Fibroblast of skin of scalp (primary cell): Measurements from ENCODE around the gene ANKS3.
"Not testable (repeated sequence)": the region's sequence is repeated elsewhere in the genome, so short reads cannot be mapped to it uniquely, and the experiment has no call there.

Experiments
- DNase-seq: peaks from one replicate; pipeline ENCODE4 v3.0.0-alpha.2; 2013

ANKS3 gene

DNA sequence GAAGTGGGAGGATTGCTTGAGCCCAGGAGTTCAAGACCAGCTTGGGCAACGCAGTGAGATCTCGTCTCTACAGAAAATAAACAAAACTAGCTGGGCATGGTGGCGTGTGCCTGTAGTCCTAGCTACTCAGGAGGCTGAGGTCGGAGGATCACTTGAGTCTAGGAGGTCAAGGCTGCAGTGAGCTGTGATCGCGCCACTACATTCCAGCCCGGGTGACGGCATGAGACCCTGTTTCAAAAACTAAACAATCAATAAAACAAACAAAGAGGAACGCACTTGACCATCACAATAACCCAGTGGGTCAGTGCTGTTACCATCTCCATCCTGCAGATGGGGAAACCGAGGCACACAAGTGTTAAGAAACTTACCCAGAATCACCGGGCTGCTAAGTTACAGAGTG is 19.2 kb upstream of the ANKS3 start:
- no peak for DNase-seq

DNA sequence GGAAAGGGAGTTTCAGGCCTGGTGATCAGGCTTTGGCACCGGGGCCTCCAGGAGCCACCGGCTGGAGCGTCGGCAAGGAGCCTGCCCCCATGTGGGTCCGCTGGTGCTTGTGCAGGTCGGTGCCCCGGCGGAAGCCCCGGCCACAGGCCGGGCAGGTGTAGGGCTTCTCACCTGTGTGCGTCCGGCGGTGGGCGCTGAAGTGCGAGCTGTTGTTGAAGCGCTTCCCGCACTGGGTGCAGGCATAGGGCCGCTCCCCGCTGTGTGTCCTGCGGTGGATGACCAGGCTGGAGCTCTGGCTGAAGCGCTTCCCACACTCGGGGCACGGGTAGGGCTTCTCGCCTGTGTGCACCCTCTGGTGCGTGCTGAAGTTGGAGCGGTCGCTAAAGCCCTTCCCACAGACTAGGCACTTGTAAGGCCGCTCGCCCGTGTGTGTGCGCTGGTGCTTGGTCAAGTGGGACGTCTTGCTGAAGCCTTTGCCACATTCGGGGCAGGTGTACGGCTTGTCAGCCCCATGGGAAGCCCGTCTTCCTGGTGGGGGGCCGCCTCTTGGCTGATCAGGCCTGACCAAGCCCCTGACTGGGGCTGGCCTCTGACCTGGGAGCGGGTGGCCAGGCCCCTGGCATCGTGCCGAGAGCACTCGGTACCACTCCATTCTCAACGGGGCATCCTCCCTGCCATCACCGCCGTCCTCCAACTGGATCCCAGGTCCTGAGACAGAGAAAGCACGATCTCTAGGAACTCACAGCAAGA is 18.5 kb upstream of the ANKS3 start:
- DNase-seq, result no peak

DNA sequence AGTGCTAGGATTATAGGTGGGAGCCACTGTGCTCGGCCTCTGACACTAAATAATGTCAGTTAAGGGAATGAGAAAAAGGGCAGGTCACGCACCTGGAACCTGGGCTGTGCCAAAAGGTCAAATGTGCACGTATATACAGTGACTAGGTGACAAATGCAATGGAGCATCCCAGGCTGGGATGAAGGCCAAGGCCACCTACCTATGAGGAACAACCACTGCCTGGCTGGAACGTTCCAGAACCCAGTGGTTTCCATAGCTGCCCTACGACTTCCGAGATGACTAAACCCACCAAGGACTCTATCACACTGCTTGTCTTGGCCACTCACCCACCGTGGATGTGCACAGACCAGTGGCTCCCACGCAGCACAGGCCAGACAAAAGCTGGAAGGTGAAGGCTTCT is 16.8 kb upstream of the ANKS3 start:
- no peak for DNase-seq

DNA sequence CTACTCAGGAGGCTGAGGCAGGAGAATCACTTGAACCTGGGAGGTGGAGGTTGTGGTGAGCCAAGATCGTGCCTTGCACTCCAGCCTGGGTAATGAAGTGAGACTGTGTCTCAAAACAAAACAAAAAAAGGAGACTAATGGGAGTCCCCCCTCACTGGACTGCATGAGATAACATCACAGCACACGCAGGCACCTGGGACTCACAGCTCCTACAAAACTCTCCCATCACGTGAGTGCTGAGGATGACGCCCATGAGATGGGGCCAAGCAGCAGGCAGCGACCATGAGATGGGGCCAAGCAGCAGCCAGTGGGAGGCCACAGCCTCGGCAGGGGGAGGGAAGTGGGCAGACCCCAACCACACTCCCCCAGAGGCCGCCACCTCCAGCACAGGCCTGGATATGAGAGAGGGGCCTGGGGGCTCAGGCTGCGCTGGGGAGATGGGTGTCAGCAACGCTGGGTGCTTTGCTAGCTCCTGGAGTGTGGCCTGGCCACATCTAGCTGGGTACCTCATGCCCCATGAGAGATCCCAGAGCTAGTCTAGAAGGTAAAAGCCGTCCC is 15.7 kb upstream of the ANKS3 start:
- no peak for DNase-seq

DNA sequence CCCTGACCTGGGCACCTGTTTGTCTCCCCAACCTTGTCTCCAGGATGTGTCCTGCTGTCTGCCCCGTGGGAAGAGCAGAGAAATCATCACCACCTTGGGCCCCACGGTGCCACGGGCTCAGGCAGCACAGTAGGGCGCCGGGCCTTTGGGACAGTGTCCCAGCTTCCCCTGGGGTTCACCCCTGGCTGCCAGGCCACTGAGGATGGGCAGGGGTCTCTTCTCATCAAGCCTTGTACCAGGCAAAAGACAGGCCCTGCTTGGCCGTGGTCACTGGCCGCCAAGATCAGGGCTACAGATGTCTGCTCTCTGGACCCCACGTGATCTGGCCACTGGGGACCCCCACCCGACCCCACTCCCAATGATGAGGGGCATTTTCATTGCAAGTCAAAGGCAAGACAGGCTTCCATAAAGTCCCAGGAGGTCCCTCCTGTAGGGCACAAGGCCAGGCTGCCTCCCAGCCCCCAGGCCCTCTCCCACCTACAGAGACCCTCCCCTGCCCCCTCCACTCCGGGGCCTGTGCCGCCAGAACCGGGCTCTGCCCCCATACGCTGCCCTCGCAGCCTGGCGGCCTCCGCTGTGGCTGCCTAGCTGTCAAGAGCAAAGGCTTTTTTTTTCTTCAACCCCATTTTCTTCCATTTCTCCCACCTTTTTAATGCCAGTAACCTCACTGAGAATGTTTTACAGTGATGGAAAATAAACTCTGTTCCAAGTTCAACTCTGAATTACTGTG is 14.8 kb upstream of the ANKS3 start:
- DNase-seq, result no peak

DNA sequence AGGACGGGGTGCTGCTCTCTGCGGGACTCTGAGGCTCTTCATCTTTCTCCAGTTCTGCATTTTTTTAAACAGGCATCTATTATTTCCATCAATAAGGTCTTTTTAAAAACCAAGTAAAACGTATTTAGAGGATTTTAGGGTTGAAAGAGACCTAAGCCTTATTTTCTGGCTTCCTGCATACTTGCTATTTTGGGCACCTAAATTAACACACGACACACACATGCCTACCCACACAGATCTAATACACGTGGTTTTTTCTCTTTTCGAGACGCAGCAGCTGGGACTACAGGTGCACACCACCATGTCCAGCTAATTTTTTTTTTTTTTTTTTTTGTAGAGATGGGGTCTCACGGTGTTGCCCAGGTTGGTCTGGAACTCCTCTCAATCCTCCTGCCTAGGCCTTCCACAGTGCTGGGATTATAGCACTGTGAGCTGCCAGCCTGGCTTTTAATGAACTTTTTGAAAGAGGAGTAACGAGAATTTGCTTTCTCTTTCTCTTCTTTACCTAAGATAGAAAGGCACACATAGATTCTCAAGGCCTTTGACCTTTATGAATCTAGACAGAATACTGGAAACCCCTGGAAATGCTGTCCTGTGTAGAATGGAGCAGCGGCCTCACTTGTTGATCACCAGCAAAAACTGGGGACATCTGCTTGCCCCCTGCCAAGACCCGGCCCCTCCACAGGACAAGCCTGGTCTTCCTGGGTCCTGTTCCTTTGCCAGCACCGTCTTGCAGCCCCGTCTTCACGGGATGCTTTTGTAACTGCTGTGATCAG is 14.0 kb upstream of the ANKS3 start:
- no peak for DNase-seq

DNA sequence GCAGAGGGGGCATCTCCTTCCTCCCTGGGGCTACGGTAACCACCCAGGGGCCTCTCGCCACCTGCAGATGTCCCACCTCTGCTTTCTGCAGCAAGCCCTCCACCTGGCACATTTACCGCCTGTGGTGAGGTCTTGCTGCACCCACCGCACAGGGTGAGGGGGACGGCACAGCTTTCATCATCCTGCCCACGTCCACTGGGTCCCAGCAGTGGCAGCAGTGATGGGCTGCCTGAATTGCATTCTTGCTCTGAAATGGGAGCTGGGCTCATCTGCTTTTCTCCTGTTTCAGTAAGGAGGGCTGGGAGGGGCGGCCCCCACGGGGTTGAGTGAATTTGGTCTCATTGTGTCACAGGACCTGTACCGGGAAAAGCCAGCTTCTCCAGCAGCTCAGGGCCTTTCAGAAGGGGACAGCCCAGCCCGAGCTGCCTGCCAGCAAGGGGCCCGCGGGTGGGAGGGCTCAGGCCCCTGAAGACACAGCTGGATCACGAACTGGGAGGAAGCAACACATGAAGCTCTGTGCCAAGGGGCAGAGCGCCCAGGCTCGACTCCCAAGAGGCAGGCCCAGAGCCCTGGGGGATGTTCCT is 13.0 kb upstream of the ANKS3 start:
- no peak for DNase-seq

DNA sequence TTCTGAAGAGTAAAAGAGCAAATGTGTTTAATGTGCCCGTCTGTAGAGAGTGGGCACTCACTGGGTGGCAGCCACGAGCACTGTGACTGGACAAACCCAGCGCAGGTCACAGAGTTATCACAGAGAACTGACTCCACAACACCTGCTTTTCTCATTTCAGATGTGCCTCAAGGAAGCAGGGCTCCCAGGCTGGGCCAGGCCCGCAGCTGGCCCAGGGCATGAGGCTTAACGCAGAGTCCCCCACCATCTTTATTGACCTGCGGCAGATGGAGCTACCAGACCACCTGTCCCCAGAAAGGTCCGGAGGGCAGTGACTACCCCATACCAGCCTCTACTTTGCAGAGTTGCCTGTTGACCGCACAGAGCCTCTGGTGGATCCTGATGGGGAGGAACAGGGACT is 12.1 kb upstream of the ANKS3 start:
- DNase-seq, result no peak

DNA sequence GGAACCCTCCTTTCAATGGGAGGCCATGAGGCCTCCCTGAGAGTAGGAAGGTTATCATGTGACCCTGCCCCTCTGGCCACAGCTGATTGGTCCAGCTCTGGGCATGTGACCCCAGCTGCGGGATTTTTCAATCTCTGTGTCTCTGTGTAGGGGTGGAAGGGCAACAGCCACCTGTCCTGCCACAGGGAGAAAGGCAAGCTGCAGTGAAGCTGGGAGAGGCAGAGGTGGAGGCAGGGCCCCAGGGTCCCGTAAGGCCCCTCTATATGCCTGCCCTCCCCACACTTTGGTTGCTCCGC is 11.2 kb upstream of the ANKS3 start:
- no peak for DNase-seq

DNA sequence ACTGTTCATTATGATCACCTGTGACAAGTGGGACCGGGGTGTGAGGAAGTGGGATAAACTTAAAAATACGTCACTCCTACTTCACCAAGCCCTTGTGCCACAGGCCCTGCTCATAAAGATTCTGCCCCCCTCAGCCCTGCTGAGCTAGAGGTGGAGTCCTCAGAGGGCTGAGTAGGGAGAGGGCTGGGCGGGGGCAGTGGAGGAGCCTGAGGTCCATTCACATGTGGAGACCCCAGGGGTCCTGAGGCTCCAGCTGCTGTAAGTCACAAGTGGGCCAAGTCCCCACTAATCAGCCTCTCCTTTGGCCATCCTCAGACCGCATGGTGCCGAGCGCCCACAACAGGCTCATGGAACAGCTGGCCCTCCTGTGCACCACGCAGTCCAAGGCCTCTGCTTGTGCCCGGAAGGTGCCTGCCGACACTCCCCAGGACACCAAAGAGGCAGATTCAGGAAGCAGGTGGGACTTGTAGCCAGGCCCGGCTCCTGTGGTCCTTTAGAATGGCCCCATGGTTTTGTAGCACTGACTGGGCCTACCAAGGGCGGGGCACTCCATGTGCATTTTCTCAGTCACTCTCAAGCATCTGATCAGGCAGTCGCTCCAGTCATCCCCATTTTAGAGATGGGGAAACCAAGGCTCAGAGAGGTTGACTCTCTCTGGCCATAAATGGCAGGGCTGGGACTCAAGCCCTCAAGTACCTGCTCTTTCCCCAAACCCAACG is 10.6 kb upstream of the ANKS3 start:
- DNase-seq, result no peak

DNA sequence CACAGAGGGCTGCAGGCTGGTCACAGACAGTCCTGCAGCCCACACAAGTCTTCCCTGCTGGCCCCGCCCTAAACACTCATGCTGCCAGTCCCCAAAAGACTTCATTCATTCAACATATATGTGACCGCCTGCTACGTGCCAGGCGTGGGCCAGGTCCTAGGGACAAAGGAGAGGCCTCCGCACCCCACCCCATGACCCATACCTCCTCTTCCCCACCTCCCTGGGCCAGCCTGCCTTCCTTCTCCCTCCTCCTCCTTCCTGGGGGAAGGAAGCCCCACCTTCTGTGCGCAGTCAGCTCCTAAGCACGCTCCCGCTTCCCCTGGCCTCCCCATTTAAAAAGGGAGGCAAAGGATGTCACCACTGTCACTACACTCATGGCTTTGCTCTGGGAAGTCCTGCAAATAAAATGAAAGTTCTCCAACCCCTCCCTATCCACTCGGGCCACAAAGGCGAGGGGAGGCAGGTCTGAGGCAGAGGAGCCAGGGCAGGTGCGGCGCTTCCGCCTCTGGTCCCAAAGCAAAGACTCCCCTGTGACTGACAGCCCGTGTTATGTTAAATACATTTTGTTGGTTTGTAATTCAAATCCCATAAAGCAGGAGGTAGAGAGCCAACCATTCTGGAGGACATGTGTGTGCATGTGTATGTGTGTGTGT is 9.3 kb upstream of the ANKS3 start:
- no peak for DNase-seq

DNA sequence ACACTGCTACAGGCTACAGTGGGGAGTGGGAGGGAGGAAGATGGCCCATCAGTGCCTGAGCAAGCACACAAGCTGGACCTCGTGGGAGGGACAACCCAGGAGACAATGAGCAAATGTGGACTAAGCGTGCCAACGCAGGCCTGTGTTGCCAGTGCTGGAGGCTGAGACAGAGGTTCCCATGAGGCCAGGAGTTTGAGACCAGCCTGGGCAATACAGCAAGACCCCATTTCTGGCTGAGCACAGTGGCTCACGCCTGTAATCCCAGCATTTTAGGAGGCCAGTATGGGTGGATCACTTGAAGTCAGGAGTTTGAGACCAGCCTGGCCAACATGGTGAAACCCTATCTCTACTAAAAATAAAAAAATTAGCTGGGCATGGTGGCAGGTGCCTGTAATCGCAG is 4.3 kb upstream of the ANKS3 start:
- not testable (repeated sequence) for DNase-seq

DNA sequence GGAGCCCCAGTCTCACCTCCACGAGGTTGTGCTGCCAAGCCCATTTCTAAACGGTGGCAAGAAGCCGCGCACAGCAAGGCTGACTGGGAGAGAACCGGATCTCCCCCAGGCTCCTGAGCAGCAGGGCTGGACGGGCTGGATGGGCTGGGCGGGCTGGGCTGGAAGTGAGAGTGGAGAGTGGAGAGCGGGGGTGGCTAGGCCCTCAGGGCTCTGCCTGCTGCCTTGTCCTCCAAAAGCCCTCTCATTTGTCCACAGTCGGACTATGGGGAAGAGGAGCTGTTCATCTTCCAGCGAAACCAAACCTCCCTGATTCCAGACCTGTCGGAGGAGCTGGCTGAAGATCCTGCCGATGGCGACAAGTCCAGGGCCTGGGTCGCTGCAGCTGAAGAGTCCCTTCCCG is 3.5 kb upstream of the ANKS3 start:
- no peak for DNase-seq

DNA sequence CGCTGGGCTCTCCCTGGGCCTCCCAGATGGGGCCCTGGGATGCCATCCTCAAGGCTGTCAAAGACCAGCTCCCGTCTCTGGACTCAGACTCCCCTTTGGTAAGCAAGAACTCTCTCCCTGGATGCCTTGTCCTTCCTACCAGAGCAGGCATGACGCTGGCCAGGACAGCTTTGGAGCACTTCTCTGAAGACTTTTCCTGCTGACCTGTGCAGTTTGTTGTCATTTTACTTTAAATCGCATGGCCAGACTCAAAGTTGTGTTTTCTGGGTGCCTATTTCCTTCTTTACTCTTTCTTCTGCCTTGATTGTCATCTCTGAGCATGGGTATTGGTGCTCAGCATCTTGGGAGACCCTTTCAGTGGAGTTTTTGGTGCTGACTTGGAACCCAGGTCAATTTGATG is 2.5 kb upstream of the ANKS3 start:
- no peak for DNase-seq

DNA sequence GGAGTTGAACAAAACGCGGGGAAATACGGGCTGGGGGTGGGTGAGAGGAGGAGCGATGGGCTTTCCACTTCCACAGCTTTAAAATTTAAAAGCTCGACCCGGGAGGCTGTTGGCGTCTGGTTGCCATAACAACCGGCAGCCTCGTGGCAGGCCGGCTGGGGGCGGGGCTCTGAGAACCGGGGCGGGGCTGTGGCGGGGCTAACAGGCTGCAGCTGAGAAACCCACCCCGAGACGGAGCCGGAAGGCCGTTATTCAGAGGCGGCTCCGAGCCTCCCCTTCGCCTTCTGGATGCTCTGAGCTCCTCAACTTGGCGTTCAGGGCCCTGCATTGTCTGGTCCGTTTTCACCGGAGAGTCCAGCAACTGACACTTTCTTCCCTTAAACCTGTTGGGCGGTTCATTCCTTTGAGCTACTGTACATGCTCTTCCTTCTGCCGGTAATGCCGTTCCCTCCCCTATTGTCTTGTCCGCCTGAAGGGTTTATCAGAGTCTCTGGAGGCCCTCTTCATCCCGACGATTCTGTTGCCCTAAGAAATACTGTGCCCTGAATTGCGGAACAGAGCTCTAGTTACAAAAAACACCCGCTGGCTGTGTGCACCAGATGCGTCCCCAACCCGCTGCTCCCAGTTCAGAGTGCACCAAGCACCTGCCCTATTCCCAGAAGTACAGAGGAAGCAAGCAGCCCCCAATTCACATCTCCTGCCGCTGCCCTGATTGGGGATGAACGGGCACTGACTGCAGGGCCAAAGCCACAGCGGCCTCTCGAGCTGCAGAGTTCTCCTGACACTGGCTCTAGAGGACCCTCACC is 862 bp upstream of the ANKS3 start:
- DNase-seq, result peak; percentile 86

DNA sequence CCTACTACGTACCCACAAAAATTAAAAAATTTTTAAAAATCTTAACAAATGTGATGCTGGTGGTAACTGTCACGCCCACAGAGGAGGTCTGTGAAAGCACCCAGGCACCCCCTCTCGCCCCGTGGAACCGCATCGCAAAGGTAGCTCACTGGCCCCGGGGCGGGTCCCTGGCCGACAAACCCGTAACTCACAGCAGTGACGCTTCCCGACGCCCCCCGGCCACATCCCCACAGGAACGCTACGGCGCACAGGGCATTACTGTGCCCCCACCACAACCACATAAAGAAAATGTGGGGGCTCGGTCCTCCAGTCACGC is 366 bp downstream of the ANKS3 start:
- no peak for DNase-seq

DNA sequence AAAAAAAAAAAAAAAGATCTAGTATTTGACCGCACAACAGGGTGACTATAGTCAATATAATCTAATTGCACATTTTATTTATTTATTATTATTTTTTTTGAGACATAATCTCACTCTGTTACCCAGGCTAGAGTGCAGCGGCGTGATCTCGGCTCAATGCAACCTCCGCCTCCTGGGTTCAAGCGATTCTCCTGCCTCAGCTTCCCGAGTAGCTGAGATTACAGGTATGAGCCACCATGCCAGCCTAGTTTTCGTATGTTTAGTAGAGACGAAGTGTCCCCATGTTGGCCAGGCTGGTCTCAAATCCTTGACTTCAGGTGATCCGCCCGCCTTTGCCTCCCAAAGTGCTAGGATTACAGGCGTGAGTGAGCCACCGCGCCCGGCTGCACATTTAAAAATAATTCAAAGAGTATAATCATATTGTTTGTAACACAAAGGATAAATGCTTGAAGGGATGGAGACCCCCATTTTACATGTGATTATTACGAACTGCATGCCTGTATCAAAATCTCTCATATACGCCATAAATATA is 794 bp downstream of the ANKS3 start:
- DNase-seq, result no peak

DNA sequence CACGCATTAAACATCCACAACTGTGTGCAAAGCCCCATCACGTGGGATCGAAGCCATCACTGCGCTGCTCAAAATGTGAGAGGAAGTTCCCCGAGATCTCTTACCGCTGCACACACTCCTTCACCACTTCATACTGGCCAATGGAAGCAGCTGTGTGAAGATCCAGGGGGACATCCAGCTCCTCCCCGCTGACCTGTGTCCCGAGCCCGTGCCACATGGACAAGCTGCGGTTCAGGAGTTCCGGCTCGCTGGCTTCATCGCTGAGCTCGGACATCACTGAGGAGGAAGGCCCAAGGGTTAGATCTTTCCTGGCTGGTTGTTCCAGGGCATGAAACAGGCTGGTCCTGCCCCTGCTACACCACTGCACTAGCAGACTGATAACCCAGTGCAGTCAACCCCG is 4.2 kb downstream of the ANKS3 start:
- DNase-seq, result no peak

DNA sequence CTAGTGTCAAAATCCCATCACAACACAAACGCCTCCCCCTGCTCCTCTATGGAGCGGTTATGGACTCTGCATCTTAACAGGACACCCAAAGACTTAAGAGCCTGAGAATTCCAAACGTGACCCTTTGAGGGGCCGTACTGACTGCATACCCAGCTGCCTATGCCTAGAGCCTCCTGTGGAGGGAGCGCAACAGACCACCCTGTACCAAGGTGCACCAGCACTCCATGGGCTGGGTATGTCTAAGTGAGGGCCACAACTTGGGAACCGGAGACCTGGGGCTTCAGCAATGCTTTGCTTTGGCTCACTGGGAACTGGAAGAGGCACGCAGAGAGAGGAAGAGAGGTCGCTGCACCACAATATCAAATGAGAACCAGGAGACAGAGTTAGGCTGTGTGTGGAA is 5.4 kb downstream of the ANKS3 start:
- DNase-seq, result no peak

DNA sequence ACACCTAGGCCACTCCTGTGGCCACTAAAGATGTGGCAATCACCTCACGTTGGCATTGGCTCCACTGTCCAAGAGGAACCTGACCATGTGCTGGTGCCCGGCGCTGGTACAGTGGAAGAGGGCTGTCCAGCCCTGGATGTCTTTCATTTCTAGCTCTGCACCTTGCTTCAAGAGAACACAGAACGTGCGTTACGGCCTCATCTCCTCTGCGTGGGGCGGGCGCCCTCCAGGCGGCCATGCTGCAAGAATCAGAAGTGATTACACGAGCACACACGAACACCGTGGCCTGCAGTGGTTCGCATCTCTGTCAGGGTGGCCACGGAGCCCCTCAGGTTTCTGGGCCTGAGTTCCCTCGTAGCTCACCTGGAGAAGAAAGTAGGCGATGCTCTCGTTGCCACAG is 7.5 kb downstream of the ANKS3 start:
- DNase-seq, result no peak

DNA sequence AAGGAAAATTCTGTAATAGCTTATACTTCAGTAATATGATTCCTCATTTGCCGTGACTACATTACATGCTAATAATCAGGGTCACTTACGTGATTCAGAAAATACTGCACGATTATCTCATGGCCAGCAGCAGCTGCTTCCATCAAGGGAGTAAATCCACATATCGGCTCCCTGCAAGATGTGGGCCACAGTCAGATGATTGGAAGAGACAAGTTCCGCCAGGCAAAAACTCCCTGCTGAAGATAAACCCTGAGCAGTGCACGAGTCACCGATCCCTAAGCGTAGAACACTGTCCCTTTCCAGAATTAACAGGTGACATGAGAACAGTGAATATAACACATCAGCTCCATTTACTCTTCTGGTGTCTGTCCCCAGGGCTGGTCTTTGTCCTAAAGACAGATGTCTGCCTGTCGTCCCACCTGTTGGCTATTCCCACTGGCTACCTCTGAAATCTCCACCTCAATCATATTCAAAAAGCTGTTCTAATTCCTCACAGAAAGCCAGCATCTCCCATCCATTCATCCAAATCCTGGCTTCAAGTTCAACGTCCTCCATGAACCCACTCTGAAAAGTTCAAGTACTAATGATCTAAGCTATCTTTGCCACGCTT is 9.3 kb downstream of the ANKS3 start:
- DNase-seq, result no peak
